Trophoblast cell (in vitro differentiated cells and primary cell): Measurements from ENCODE around the gene IFT74.

Experiments used
- DNase-seq, 2 donors: peaks; one replicate each; pipeline ENCODE4 v3.0.0-alpha.2; 2016
- H2AFZ ChIP-seq: 2 replicates; pipeline ENCODE4 v1.6.1; 2013; ENCODE audit warnings: low read length, moderate library complexity, mild to moderate bottlenecking; ENCODE audit not compliant: insufficient read depth, poor library complexity
- H2AK5ac ChIP-seq: 2 replicates; pipeline ENCODE4 v1.6.1; 2013; ENCODE audit warnings: mild to moderate bottlenecking, low read length
- H2BK120ac ChIP-seq: 2 replicates; pipeline ENCODE4 v1.6.1; 2013; ENCODE audit warnings: low read length, mild to moderate bottlenecking, moderate library complexity; ENCODE audit not compliant: insufficient read depth, poor library complexity
- H2BK12ac ChIP-seq: 2 replicates; pipeline ENCODE4 v1.6.1; 2013; ENCODE audit warnings: mild to moderate bottlenecking, low read length, moderate library complexity
- H2BK5ac ChIP-seq: 2 replicates; pipeline ENCODE4 v1.6.1; 2013; ENCODE audit warnings: low read length, low read depth, moderate library complexity, mild to moderate bottlenecking; ENCODE audit not compliant: poor library complexity
- H3K14ac ChIP-seq: 2 replicates; pipeline ENCODE4 v1.6.1; 2013; ENCODE audit warnings: mild to moderate bottlenecking, low read length
- H3K18ac ChIP-seq: 2 replicates; pipeline ENCODE4 v1.6.1; 2013; ENCODE audit warnings: mild to moderate bottlenecking, low read length
- H3K23ac ChIP-seq: 2 replicates; pipeline ENCODE4 v1.6.1; 2013; ENCODE audit warnings: low read length
- H3K27ac ChIP-seq: 2 replicates; pipeline ENCODE4 v1.5.1; 2013; ENCODE audit warnings: low read depth, mild to moderate bottlenecking, inconsistent platforms, low read length, moderate library complexity
- H3K27me3 ChIP-seq: 2 replicates; pipeline ENCODE4 v1.6.1; 2013; ENCODE audit warnings: inconsistent platforms, mild to moderate bottlenecking, low read length, moderate library complexity; ENCODE audit not compliant: insufficient read depth
- H3K36me3 ChIP-seq, 2 experiments: 1 replicate in 1 of 2; 2 replicates in 1 of 2; pipeline ENCODE4 v1.6.1; 2013; ENCODE audit warnings: low read length in 2 of 2, mild to moderate bottlenecking in 2 of 2, moderate library complexity in 1 of 2; ENCODE audit not compliant: insufficient read depth in 2 of 2, control insufficient read depth in 1 of 2
- H3K4ac ChIP-seq: 2 replicates; pipeline ENCODE4 v1.6.1; 2013; ENCODE audit warnings: low read depth, mild to moderate bottlenecking, low read length, moderate library complexity
- H3K4me1 ChIP-seq, 2 experiments: 1 replicate in 1 of 2; 2 replicates in 1 of 2; pipeline ENCODE4 v1.6.1; 2013; ENCODE audit warnings: low read length in 2 of 2, mild to moderate bottlenecking in 2 of 2, moderate library complexity in 1 of 2; ENCODE audit not compliant: insufficient read depth in 2 of 2, control insufficient read depth in 1 of 2
- H3K4me2 ChIP-seq: 2 replicates; pipeline ENCODE4 v1.6.1; 2013; ENCODE audit warnings: inconsistent platforms, mild to moderate bottlenecking, low read length, moderate library complexity
- H3K4me3 ChIP-seq: 2 replicates; pipeline ENCODE4 v1.5.1; 2013; ENCODE audit warnings: mild to moderate bottlenecking, low read depth, low read length, inconsistent platforms
- H3K79me1 ChIP-seq: one replicate; pipeline ENCODE4 v1.6.1; 2013; ENCODE audit warnings: low read length
- H3K79me2 ChIP-seq: 2 replicates; pipeline ENCODE4 v1.6.1; 2013; ENCODE audit warnings: low read length, mild to moderate bottlenecking; ENCODE audit not compliant: control insufficient read depth, insufficient read depth, poor library complexity
- H3K9ac ChIP-seq: 2 replicates; pipeline ENCODE4 v1.6.1; 2013; ENCODE audit warnings: mild to moderate bottlenecking, low read length
- H3K9me3 ChIP-seq: 2 replicates; pipeline ENCODE4 v1.6.1; 2013; ENCODE audit warnings: low read depth, mild to moderate bottlenecking, control low read depth, inconsistent platforms, low read length; ENCODE audit not compliant: insufficient read depth
- H4K12ac ChIP-seq: 2 replicates; pipeline ENCODE4 v1.6.1; 2013; ENCODE audit warnings: low read depth, mild to moderate bottlenecking, low read length, moderate library complexity
- H4K8ac ChIP-seq: 2 replicates; pipeline ENCODE4 v1.6.1; 2013; ENCODE audit warnings: low read depth, mild to moderate bottlenecking, low read length, moderate library complexity
- H4K91ac ChIP-seq: one replicate; pipeline ENCODE4 v1.6.1; 2013; ENCODE audit warnings: low read depth, mild to moderate bottlenecking, low read length, moderate library complexity
- WGBS: extraction: QIAGEN DNeasy Blood & Tissue Kit; methylation state at CpG from one replicate; pipeline ENCODE4 v1.1.7; 2013; ENCODE audit warnings: missing lambda C conversion rate; ENCODE audit not compliant: insufficient read length, insufficient coverage; ENCODE audit errors: extremely low coverage; 5-methylcytosine and 5-hydroxymethylcytosine counted together

IFT74 gene

DNA sequence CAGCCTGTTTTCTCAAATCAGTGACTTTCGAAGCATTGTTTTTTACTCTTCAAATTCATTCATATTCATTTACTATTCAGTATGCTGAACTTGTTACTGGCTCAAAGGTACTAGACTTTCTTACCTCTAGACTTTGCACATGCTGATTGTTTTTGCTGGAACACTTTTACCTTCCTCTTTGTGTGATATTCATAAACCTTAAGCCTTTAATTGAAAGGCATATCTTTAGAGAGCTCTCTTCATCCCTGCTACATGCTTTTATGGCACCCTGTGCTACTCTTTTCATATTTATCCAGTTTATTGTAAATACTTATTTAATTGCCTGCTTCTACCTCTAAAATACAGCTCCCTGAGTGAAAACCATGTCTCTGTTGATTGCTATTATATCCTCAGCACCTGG, 97.9 kb downstream of the IFT74 start:
- no peaks in the 10 kb centered on the region for H3K36me3 ChIP-seq
- no peaks in the 10 kb centered on the region for H3K4me1 ChIP-seq
- no peak overlapping the region for H4K91ac ChIP-seq
- no peak overlapping the region for H2BK120ac ChIP-seq
- no peak for DNase-seq
- no peak overlapping the region for H3K23ac ChIP-seq
- H3K4ac ChIP-seq: no peak overlapping the region
- H3K14ac ChIP-seq: no peak overlapping the region
- no peak overlapping the region for H2BK12ac ChIP-seq
- no peak overlapping the region for H2BK5ac ChIP-seq
- no peaks in the 10 kb centered on the region for H3K79me1 ChIP-seq
- no peaks in the 10 kb centered on the region for H3K9me3 ChIP-seq
- H2AK5ac ChIP-seq: no peak overlapping the region
- H3K27ac ChIP-seq: no peak overlapping the region
- H4K8ac ChIP-seq: no peak overlapping the region
- H3K9ac ChIP-seq: no peak overlapping the region
- no peaks in the 10 kb centered on the region for H3K27me3 ChIP-seq
- no peak overlapping the region for H4K12ac ChIP-seq
- H3K18ac ChIP-seq: no peak overlapping the region
- WGBS: no CpG with 5 or more reads among the region's 1 CpG
- no peaks in the 10 kb centered on the region for H3K79me2 ChIP-seq
- no peak overlapping the region for H3K4me3 ChIP-seq
- H3K4me2 ChIP-seq: no peak overlapping the region
- no peak overlapping the region for H2AFZ ChIP-seq

DNA sequence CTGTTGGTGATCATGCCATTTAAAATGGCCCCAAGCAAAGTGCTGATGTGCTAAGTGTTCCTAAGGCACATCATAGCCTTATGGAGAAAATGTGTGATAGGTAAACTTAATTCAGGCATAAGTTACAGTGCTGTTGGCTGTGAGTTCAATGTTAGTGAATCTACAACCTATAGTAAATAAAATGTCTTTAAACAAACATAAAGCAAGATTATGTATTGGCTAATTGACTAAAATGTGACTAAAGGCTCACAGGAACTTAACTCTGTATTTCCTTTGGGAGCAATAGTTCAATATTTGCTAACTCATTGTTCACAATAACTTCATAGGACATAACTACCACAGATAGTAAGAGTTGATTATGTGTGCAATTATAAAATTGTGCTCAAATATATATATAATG, 98.6 kb downstream of the IFT74 start:
- H3K79me2 ChIP-seq: no peaks in the 10 kb centered on the region
- no peak overlapping the region for H3K4me3 ChIP-seq
- H4K91ac ChIP-seq: no peak overlapping the region
- H3K14ac ChIP-seq: no peak overlapping the region
- no peak overlapping the region for H3K4me2 ChIP-seq
- H3K9ac ChIP-seq: no peak overlapping the region
- H3K4me1 ChIP-seq: no peaks in the 10 kb centered on the region
- no peak overlapping the region for H4K8ac ChIP-seq
- H3K36me3 ChIP-seq: no peaks in the 10 kb centered on the region
- H3K4ac ChIP-seq: no peak overlapping the region
- no peak overlapping the region for H3K18ac ChIP-seq
- no peak overlapping the region for H3K23ac ChIP-seq
- H3K27me3 ChIP-seq: no peaks in the 10 kb centered on the region
- H2BK5ac ChIP-seq: no peak overlapping the region
- H4K12ac ChIP-seq: no peak overlapping the region
- no peak for DNase-seq
- no peak overlapping the region for H2BK12ac ChIP-seq
- no peaks in the 10 kb centered on the region for H3K79me1 ChIP-seq
- H3K9me3 ChIP-seq: no peaks in the 10 kb centered on the region
- H2BK120ac ChIP-seq: no peak overlapping the region
- no peak overlapping the region for H3K27ac ChIP-seq
- H2AFZ ChIP-seq: no peak overlapping the region
- H2AK5ac ChIP-seq: no peak overlapping the region

DNA sequence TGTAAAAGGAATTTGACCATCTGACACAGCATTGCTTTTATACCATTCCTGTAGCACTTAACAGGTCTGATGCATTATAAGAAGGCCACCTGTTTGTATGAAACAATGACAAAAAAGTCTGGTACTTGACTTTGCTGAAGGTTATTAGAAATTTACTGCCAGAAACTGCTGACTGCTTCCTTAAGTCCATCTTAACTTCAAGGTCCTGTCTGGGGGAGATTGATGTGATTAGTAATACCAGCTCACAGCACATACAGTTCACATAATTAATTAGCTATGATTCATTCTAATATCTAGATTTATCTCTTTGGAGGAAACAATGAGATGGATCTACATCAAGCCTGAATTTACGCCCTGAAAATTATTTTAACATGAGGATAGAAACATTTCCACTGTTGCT, 103.2 kb downstream of the IFT74 start:
- H3K79me2 ChIP-seq: no peaks in the 10 kb centered on the region
- no peak overlapping the region for H2BK5ac ChIP-seq
- WGBS: no CpG with 5 or more reads among the region's 1 CpG

DNA sequence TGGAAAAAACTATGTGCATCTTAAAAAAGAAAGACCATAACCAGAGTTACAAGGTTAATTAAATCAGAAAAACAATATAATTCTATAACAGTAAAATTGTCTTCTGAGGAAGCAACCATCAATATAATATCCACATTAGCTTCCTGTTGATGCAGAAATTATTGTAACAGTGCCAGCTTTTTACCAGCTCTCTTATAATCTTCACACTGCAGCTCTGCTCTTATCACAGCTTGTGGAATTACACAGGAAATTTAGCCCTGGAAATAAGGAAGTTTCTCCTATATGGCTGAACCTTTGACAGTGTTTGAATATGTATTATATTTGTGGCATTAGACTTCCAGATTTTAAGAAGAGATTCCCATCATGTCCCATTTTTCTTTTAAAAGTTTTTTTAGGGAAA, 103.7 kb downstream of the IFT74 start:
- H3K4ac ChIP-seq: no peak overlapping the region
- H2BK120ac ChIP-seq: no peak overlapping the region
- H3K27ac ChIP-seq: no peak overlapping the region
- H3K9ac ChIP-seq: no peak overlapping the region
- no peak overlapping the region for H2BK5ac ChIP-seq
- H3K4me3 ChIP-seq: no peak overlapping the region
- H4K8ac ChIP-seq: no peak overlapping the region
- DNase-seq: no peak
- no peak overlapping the region for H3K4me2 ChIP-seq
- H4K12ac ChIP-seq: no peak overlapping the region
- no peaks in the 10 kb centered on the region for H3K36me3 ChIP-seq
- H3K79me1 ChIP-seq: no peaks in the 10 kb centered on the region
- H3K27me3 ChIP-seq: no peaks in the 10 kb centered on the region
- H3K79me2 ChIP-seq: no peaks in the 10 kb centered on the region
- no peak overlapping the region for H2BK12ac ChIP-seq
- H2AK5ac ChIP-seq: no peak overlapping the region
- H2AFZ ChIP-seq: no peak overlapping the region
- no peaks in the 10 kb centered on the region for H3K4me1 ChIP-seq
- no peak overlapping the region for H3K14ac ChIP-seq
- H3K9me3 ChIP-seq: no peaks in the 10 kb centered on the region
- no peak overlapping the region for H3K23ac ChIP-seq
- no peak overlapping the region for H3K18ac ChIP-seq
- no peak overlapping the region for H4K91ac ChIP-seq

More for the DNA sequence above, 103.2 kb downstream of the IFT74 start:
- Histone ChIP-seq H3K27ac (no peak overlapping the region), H3K36me3 (no peaks in the 10 kb centered on the region), H4K91ac (no peak overlapping the region), H3K9ac (no peak overlapping the region), H3K14ac (no peak overlapping the region), H3K18ac (no peak overlapping the region), H2AFZ (no peak overlapping the region), H3K23ac (no peak overlapping the region), H3K27me3 (no peaks in the 10 kb centered on the region), H3K4me2 (no peak overlapping the region), H3K4me1 (no peaks in the 10 kb centered on the region), H3K79me1 (no peaks in the 10 kb centered on the region), H4K8ac (no peak overlapping the region), H2BK12ac (no peak overlapping the region), H4K12ac (no peak overlapping the region), H2BK120ac (no peak overlapping the region), H2AK5ac (no peak overlapping the region), H3K4me3 (no peak overlapping the region), H3K9me3 (no peaks in the 10 kb centered on the region), H3K4ac (no peak overlapping the region)
- no peak for DNase-seq

DNA sequence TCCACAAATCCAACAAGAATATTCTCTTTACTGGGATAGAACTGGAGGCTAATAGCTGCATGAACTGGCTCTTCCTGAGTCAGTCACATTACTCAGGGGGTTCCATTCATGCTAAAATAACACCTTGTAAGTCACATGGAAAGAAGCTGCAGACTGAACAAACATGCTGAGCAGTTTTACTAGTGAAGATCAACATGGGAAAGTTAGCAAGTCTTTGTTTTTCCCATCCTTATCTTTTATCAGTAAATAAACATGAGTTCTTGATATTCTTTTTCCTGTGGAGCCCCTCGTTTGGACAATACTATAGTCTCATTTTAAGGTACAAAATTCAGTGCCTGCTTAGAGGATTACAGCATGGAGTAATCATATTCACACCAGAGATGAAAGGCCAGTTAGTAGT, 109.1 kb downstream of the IFT74 start:
- H3K27ac ChIP-seq: no peak overlapping the region
- DNase-seq: no peak

More for the DNA sequence above, 109.1 kb downstream of the IFT74 start:
- Histone ChIP-seq H2BK12ac (no peak overlapping the region), H3K79me2 (no peaks in the 10 kb centered on the region), H4K12ac (no peak overlapping the region), H4K91ac (no peak overlapping the region), H3K9me3 (no peaks in the 10 kb centered on the region), H3K4me3 (no peak overlapping the region), H2AK5ac (no peak overlapping the region), H3K9ac (no peak overlapping the region), H3K14ac (no peak overlapping the region), H3K79me1 (no peaks in the 10 kb centered on the region), H3K4me2 (no peak overlapping the region), H3K27me3 (no peaks in the 10 kb centered on the region), H4K8ac (no peak overlapping the region), H3K23ac (no peak overlapping the region), H3K36me3 (no peaks in the 10 kb centered on the region), H2BK120ac (no peak overlapping the region), H3K18ac (no peak overlapping the region), H2AFZ (no peak overlapping the region), H3K4ac (no peak overlapping the region), H3K4me1 (no peaks in the 10 kb centered on the region), H2BK5ac (no peak overlapping the region)
- no CpG with 5 or more reads among the region's 1 CpG for WGBS
